AG04449 (cell line): ENCODE data around the gene NAV2.

Source experiments
- CTCF ChIA-PET: fragments of 350-600 bp; formaldehyde crosslinking; extraction: SDS; loops from one replicate; lab custom pipeline; 2021; ENCODE audit warnings: antibody characterized with exemption; lab: Yijun Ruan, JAX
- POLR2A ChIA-PET: fragments of 400-600, 350-600 bp; formaldehyde crosslinking; extraction: SDS; loops from one replicate; lab custom pipeline; 2020; ENCODE audit warnings: antibody characterized with exemption, inconsistent platforms; lab: Yijun Ruan, JAX
- DNase-seq: peaks from one replicate; pipeline ENCODE4 v3.0.0-alpha.2; 2010; ENCODE audit warnings: low read depth, low spot score
- H3K4me3 ChIP-seq: 2 replicates; pipeline ENCODE4 v1.5.1; 2011; ENCODE audit warnings: low read depth, mild to moderate bottlenecking, control low read depth, low read length
- TF ChIP-seq, protein P1 (sequence below): IDR thresholded peaks from one replicate; pipeline ENCODE4 v1.5.1; 2011; ENCODE audit warnings: mild to moderate bottlenecking, moderate library complexity, low read length, control low read depth, inconsistent platforms; ENCODE audit not compliant: insufficient read depth; ENCODE audit errors: missing control alignments

The NAV2 gene

DNA sequence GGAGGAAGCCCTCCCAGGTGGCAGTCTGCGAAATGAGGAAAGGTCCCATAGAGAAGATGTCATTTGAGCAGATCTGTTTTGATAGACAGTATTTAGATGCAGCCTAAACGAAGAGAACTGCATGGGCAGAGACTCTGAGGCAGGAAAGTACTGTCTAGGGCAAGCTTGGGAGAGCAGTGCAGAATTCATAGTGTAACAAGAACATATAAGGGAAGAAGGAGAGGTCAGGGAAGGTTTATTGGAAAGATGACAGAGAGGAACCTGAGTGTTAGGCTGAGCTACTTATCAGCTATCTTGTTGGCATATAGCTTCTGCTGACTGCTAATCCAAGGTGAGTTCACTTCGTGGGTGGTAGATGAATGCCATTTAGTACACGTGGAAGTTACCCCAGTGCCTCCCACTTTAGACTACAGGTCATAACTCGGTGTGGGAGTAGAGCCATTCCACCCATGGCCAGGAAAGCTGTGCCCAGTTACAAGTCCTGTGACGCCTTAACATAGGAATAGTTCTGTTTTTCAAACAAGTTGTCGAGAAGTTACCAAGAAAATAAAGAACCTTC is 348.1 kb downstream of the NAV2 start:
- CTCF ChIA-PET = interaction anchor here (1.8 kb wide), 1 partner anchor 51 kb away, joined by 4 read pairs; no protein-coding TSS in a partner anchor
- POLR2A ChIA-PET = no interaction called here
- no peak overlapping the region for H3K4me3 ChIP-seq
- TF ChIP-seq, protein P1, sequence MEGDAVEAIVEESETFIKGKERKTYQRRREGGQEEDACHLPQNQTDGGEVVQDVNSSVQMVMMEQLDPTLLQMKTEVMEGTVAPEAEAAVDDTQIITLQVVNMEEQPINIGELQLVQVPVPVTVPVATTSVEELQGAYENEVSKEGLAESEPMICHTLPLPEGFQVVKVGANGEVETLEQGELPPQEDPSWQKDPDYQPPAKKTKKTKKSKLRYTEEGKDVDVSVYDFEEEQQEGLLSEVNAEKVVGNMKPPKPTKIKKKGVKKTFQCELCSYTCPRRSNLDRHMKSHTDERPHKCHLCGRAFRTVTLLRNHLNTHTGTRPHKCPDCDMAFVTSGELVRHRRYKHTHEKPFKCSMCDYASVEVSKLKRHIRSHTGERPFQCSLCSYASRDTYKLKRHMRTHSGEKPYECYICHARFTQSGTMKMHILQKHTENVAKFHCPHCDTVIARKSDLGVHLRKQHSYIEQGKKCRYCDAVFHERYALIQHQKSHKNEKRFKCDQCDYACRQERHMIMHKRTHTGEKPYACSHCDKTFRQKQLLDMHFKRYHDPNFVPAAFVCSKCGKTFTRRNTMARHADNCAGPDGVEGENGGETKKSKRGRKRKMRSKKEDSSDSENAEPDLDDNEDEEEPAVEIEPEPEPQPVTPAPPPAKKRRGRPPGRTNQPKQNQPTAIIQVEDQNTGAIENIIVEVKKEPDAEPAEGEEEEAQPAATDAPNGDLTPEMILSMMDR = no peak
- DNase-seq = no peak

DNA sequence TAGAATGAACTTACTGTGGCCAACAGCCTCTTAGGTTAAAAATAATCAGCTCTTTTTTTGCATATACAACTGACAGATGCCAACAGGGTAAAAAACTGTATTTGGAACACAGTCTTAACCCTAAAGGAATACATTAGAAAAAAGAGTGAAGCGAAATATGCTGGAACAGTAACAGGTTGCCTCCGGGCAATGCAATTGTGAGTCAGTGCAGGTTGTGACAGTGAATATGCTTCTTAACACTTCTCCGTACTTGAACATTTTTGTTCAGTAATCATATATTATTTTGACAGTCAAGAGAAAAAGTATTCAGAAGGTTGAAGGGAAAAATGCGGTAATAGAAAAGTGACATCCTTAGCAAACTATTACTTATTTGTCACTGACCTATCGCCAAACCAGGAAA is 349.1 kb downstream of the NAV2 start:
- DNase-seq = no peak
- no peak overlapping the region for H3K4me3 ChIP-seq
- CTCF ChIA-PET = interaction anchor here (1.8 kb wide), 1 partner anchor 50 kb away, joined by 4 read pairs; no protein-coding TSS in a partner anchor
- POLR2A ChIA-PET = no interaction called here
- TF ChIP-seq, protein P1 = no peak

DNA sequence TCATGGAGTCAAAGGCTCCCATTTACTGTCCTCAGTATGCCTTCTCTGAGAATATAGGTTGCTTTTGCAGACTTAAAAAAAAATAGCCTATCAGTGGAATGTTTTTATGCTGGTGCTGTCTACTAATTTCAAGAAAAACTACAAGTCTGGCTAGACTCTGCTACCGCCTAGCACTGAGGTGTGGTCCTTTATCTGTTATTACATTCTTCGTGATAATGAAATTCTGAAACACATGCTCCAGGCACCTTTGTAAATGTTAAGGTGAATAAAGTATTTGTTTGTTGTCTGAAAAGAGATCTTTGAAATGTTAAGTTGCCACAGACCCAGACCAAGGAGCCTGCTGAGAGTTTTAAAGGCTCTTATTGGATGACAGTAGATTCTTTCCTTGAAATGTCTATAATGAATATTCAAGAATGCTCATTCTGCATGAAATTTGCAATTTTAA is 352.3 kb downstream of the NAV2 start:
- no peak for DNase-seq
- ChIA-PET POLR2A (no interaction called here), CTCF (interaction anchor here (0.8 to 1.6 kb wide), 3 partner anchors 22 to 63 kb away, joined by 3 to 4 read pairs (median 3); no protein-coding TSS in a partner anchor)
- TF ChIP-seq, protein P1 = no peak
- no peak overlapping the region for H3K4me3 ChIP-seq

DNA sequence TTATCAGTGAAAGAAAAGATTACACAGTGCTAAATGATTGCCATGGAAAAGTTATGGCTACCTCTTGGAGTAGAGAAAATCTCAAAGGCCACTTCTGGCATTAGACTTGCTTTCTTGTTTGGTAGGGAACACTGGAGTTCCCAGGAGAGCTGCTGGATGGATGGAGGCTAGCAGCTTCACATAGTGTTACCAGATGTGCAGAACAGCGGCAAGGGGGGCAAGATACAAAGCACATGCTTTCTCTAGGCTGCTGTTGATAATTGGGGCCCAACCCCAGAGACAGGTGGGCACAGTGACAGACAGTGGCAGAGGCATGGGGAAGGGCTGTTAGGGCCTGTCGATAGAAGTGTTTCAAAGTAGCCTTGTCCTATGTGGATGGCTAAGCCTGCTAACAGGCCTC is 352.8 kb downstream of the NAV2 start:
- TF ChIP-seq, protein P1 = no peak
- POLR2A ChIA-PET = no interaction called here
- no peak overlapping the region for H3K4me3 ChIP-seq
- CTCF ChIA-PET = interaction anchor here (1.6 kb wide), 1 partner anchor 63 kb away, joined by 3 read pairs; no protein-coding TSS in a partner anchor
- DNase-seq = no peak

DNA sequence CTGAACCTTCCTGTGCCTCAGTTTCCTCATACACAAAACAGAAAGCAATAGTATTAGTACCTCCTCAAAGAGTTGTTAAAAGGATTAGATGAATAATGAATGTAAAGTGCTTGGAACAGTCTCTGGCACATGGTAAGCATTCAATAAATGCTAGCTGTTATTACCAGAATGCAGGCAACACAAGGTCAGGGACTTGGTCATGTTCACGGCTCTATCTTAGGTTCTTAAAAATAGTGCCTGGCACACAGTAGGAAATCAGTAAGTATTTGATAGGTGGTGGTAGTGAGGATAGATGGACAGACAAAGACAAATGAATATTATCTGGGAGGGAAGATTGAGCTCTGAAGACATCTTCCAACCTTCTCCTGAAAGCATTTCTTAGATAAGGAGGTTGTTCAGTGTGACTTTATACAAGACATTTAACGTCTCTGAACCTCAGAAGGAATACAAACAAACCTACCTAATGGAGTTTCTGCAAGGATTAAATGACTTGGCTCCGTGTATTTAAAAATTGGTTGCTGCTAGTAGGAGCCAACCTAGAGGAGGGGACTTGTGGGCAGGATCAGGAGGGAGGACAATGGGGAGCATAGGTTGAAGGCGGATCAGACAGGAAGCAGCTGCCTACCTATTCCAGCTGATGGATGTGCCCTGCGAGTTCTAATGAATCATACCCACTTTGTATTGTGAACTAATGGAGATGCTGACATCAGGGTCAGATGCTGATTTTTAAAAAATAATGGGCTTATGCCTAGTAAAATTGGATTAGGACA is 353.6 kb downstream of the NAV2 start:
- TF ChIP-seq, protein P1 = no peak
- ChIA-PET POLR2A (no interaction called here), CTCF (interaction anchor here (1.6 kb wide), 1 partner anchor 62 kb away, joined by 3 read pairs; no protein-coding TSS in a partner anchor)
- no peak for DNase-seq
- H3K4me3 ChIP-seq = no peak overlapping the region

DNA sequence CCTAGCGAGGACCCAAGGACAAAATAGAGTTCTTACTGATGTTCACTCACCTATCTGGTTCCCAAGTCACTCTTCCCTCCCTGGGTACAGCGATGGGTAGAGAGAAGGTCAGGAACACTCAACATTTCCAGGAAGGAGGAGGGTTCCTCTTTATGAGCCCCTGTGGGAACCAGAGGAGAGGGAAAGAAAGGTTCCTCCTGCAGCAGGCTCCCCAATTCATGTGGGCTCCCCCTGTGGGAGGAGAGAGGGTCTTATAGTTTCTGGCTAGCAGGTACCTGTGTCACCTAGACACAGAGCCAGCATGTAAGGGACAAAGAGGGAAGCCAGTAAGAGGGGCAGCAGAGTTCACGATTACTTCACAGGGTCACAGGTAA is 354.1 kb downstream of the NAV2 start:
- TF ChIP-seq, protein P1 = no peak
- ChIA-PET POLR2A (no interaction called here), CTCF (no interaction called here)
- no peak overlapping the region for H3K4me3 ChIP-seq
- no peak for DNase-seq
